ENCODE measurements around the gene ZNF385C. TPM values are rescaled to one million over a fixed set of nuclear protein-coding genes. Genes with fewer than 3 reads are reported as not detected.

ZNF385C gene
- total RNA-seq, 6 experiments from 2014 or later, result 0.11 to 1.2 (median 0.11) TPM; not detected in 3

DNA sequence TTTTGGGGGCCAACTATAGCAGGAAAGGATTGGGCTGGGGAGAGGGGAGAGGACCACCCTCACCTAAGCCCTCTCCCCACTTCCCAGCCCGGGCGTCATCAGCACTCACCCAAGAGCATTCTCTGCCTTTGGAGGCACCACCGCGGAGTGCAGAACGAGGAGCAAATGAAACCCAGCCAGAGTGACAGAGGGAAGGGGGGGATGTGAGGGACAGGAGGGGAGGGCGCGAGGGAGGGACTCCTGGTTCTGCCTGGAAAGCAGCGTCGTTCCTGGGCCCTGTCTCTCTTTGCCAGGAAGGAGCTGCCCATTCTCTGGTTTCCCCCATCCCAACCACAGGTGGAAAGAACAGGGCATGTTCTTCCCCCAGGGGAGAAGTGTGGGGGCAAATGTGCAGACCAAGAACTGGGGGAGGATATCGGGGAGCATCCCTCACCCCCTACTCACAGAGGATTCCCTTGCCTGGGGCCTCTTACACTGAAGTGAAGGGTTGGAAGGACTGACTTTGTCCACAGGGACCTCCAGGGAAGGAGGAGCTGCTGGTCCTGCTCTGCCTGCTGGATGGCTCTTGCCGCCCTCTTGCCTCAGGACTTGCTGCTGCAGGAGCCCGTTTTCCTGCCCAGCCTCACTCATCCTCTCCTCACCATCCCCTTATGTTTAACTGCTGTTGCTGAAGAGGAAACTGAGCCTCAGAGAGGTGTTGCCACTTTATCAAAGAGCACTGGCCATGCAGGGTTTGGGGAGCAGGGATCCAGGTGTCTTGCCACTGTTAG lies 44.4 kb downstream of the ZNF385C start:
- DNase-seq, result no peak
- no peaks in the 10 kb centered on the region for H3K36me3 ChIP-seq
- no peak for ATAC-seq
- H3K4me3 ChIP-seq, result no peak overlapping the region
- 32% methylated on average over 11 of the region's 12 CpGs for WGBS (ENCODE audit: insufficient coverage, low coverage, low lambda C conversion rate, missing lambda C conversion rate)
- intact Hi-C loops (cut with DNase I), result no loop called here
- TF ChIP-seq POLR2A (IDR thresholded peaks at IDR 0.05), result no peak
- TF ChIP-seq CTCF (IDR thresholded peaks at IDR 0.05), result no peak
- no peaks in the 10 kb centered on the region for H3K27me3 ChIP-seq
- no peak overlapping the region for H3K27ac ChIP-seq
- H3K4me1 ChIP-seq, result peaks cover 0 to 3% (median 0%) of the 10 kb centered on the region in 4 donors
- no peaks in the 10 kb centered on the region for H3K9me3 ChIP-seq

DNA sequence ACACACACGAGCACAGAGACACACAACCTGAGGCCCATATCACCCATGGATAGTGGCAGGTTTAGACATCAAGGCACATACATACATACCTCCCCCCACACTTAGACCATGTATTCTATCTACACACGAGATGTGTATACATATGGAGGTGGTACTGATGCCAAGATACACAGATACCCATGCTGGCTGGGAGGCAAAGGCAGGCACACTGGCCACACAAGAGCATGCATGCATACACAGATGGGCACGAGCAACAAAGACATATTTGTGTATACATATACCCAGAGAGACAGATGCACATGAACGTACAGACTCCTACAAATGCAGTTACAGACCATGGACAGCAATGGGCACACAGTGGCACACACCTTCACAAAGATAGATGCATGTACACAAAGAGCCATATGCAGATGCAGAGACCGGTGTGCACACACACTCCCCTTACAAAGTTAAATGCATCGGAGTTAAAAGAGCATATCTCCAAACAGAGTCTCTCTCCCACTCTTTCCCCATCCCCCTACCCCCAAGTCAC lies 45.9 kb downstream of the ZNF385C start:
- intact Hi-C loops (cut with DNase I), result no loop called here
- DNase-seq (no peak), ATAC-seq (no peak)
- H3K9me3 ChIP-seq, result no peaks in the 10 kb centered on the region
- TF ChIP-seq POLR2A (IDR thresholded peaks at IDR 0.05), result no peak
- no peak for TF ChIP-seq CTCF (IDR thresholded peaks at IDR 0.05)
- WGBS (ENCODE audit: insufficient coverage, low coverage, low lambda C conversion rate, missing lambda C conversion rate), result 44% methylated on average over 4 of the region's 6 CpGs
- no peak overlapping the region for H3K27ac ChIP-seq
- no peak overlapping the region for H3K4me3 ChIP-seq
- peaks cover 0 to 3% (median 0%) of the 10 kb centered on the region in 4 donors for H3K4me1 ChIP-seq
- no peaks in the 10 kb centered on the region for H3K36me3 ChIP-seq
- no peaks in the 10 kb centered on the region for H3K27me3 ChIP-seq

- no peak for ATAC-seq
- WGBS (ENCODE audit: insufficient coverage, low coverage, low lambda C conversion rate, missing lambda C conversion rate), result no CpG with 5 or more reads among the region's 7 CpGs
- Histone ChIP-seq H3K27me3 (no peaks in the 10 kb centered on the region), H3K27ac (no peak overlapping the region), H3K36me3 (no peaks in the 10 kb centered on the region), H3K9me3 (no peaks in the 10 kb centered on the region), H3K4me1 (peaks cover 0 to 3% (median 0%) of the 10 kb centered on the region in 4 donors), H3K4me3 (no peak overlapping the region)
- TF ChIP-seq POLR2A (IDR thresholded peaks at IDR 0.05) (no peak), CTCF (IDR thresholded peaks at IDR 0.05) (no peak)
- DNase-seq, result no peak
- intact Hi-C loops (cut with DNase I), result no loop called here
Observed at GRCh38 chr17:42051645-42052044, 46.6 kb downstream of the ZNF385C start.

DNA sequence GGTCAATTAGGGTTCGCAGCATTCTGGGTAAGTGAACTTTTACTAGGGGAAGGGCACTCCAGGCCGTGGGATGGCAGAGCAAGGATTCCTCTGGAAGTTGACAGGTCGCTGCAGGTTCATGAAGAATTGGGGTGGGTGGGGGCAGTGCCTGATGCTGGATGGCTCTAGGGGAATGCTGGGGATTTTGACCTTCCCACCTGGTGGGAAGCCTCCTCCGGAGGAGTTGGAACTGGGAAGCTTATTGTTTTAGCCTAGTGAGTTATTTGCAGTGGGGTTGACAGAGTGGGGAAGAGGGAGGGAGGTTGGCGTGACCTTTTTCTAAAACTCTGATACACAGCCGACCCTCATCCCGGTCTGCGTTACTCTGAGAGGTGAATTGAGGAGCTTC lies 47.3 kb downstream of the ZNF385C start:
- Histone ChIP-seq H3K4me3 (peak overlapping the region; percentile 58 to 65 (median 59)), H3K4me1 (peaks cover 0 to 3% (median 0%) of the 10 kb centered on the region in 4 donors), H3K27me3 (no peaks in the 10 kb centered on the region), H3K27ac (no peak overlapping the region), H3K36me3 (no peaks in the 10 kb centered on the region), H3K9me3 (no peaks in the 10 kb centered on the region)
- WGBS (ENCODE audit: insufficient coverage, low coverage, low lambda C conversion rate, missing lambda C conversion rate), result 66% methylated on average over 7 of the region's 8 CpGs
- no peak for DNase-seq
- TF ChIP-seq POLR2A (IDR thresholded peaks at IDR 0.05), result no peak
- no peak for TF ChIP-seq CTCF (IDR thresholded peaks at IDR 0.05)
- intact Hi-C loops (cut with DNase I), result no loop called here
- ATAC-seq, result peak in 3 of 4 donors; percentile 10 to 23 (median 10)
